Measurements from ENCODE around the gene VDAC2.
"Not testable (repeated sequence)": the region's sequence is repeated elsewhere in the genome, so short reads cannot be mapped to it uniquely, and the experiment has no call there.

The VDAC2 gene

GRCh38 chr10:75201793-75202307, 8.7 kb upstream of the VDAC2 start:
- DNase-seq (ENCODE audit: low read depth): no peak

- peak; percentile 59 for DNase-seq (ENCODE audit: low read depth)
These were observed 8.1 kb upstream of the VDAC2 start for GRCh38 chr10:75202321-75203045.

- not testable (repeated sequence) for DNase-seq (ENCODE audit: low read depth)
These were observed 7.5 kb upstream of the VDAC2 start for GRCh38 chr10:75203046-75203620.

GRCh38 chr10:75203724-75204123, 6.9 kb upstream of the VDAC2 start:
- no peak for DNase-seq (ENCODE audit: low read depth)

GRCh38 chr10:75205908-75206307, 4.7 kb upstream of the VDAC2 start:
- DNase-seq (ENCODE audit: low read depth): no peak

GRCh38 chr10:75206638-75207037, 4.0 kb upstream of the VDAC2 start:
- DNase-seq (ENCODE audit: low read depth): not testable (repeated sequence)

GRCh38 chr10:75207079-75207856, 3.3 kb upstream of the VDAC2 start:
- no peak for DNase-seq (ENCODE audit: low read depth)

- DNase-seq (ENCODE audit: low read depth): no peak
These were observed 2.8 kb upstream of the VDAC2 start for GRCh38 chr10:75207857-75208144.

- DNase-seq (ENCODE audit: low read depth): peak; percentile 83
These were observed 2.4 kb upstream of the VDAC2 start for GRCh38 chr10:75208181-75208580.

- no peak for DNase-seq (ENCODE audit: low read depth)
These were observed 1.3 kb upstream of the VDAC2 start for GRCh38 chr10:75209086-75209920.

- DNase-seq (ENCODE audit: low read depth): peak; percentile 76
These were observed 695 bp upstream of the VDAC2 start for GRCh38 chr10:75209921-75210281.

- peak; percentile 84 for DNase-seq (ENCODE audit: low read depth)
These were observed 553 bp downstream of the VDAC2 start for GRCh38 chr10:75211007-75211691.

GRCh38 chr10:75212343-75212742, 1.7 kb downstream of the VDAC2 start:
- no peak for DNase-seq (ENCODE audit: low read depth)

- no peak for DNase-seq (ENCODE audit: low read depth)
These were observed 9.7 kb downstream of the VDAC2 start for GRCh38 chr10:75220274-75220673.

GRCh38 chr10:75221492-75221891, 10.9 kb downstream of the VDAC2 start:
- not testable (repeated sequence) for DNase-seq (ENCODE audit: low read depth)

- DNase-seq (ENCODE audit: low read depth): no peak
These were observed 12.9 kb downstream of the VDAC2 start for GRCh38 chr10:75223507-75223906.

- no peak for DNase-seq (ENCODE audit: low read depth)
These were observed 15.5 kb downstream of the VDAC2 start for GRCh38 chr10:75226095-75226494.

GRCh38 chr10:75226656-75227055, 16.1 kb downstream of the VDAC2 start:
- no peak for DNase-seq (ENCODE audit: low read depth)

GRCh38 chr10:75228278-75228677, 17.7 kb downstream of the VDAC2 start:
- DNase-seq (ENCODE audit: low read depth): no peak

GRCh38 chr10:75228834-75229233, 18.2 kb downstream of the VDAC2 start:
- DNase-seq (ENCODE audit: low read depth): no peak

- DNase-seq (ENCODE audit: low read depth): peak; percentile 69
These were observed 19.4 kb downstream of the VDAC2 start for GRCh38 chr10:75229971-75230370.

GRCh38 chr10:75230600-75231038, 20.0 kb downstream of the VDAC2 start:
- DNase-seq (ENCODE audit: low read depth): peak; percentile 87
